Breast epithelium (tissue), 4 donors: ENCODE measurements around the gene PPARA. TPM values are rescaled to one million over a fixed set of nuclear protein-coding genes. Genes with fewer than 3 reads are reported as not detected.

Source experiments
- DNase-seq, 2 donors: peaks; one replicate each; pipeline ENCODE4 v3.0.0-alpha.2; 2019; ENCODE audit warnings: low spot score in 2 of 2
- H3K27ac ChIP-seq, 2 donors: fragments of 200-600 bp; sonication (generic) in 1 of 2; one replicate each; pipeline ENCODE4 v1.5.1; 2016 to 2019; ENCODE audit warnings: mild to moderate bottlenecking in 1 of 2
- H3K27me3 ChIP-seq, 2 donors: fragments of 200-600 bp; sonication (generic) in 1 of 2; one replicate each; pipeline versions ENCODE4 v1.5.1 to v1.6.0; 2017 to 2019; ENCODE audit warnings: control low read depth in 1 of 2, mild to moderate bottlenecking in 1 of 2
- H3K36me3 ChIP-seq: fragments of 200-600 bp; one replicate; pipeline ENCODE4 v1.5.1; 2019
- H3K4me1 ChIP-seq, 2 donors: fragments of 200-600 bp; sonication (generic); one replicate each; pipeline ENCODE4 v1.5.1; 2016 to 2019; ENCODE audit warnings: control low read depth in 1 of 2
- H3K4me3 ChIP-seq, 3 donors: fragments of 200-600 bp; sonication (generic); 1 replicate in 2 of 3; 2 replicates in 1 of 3; pipeline ENCODE4 v1.5.1; 2016 to 2019; ENCODE audit warnings: mild to moderate bottlenecking in 3 of 3, moderate library complexity in 2 of 3
- H3K9me3 ChIP-seq, 2 donors: fragments of 200-600 bp; sonication (generic) in 1 of 2; one replicate each; pipeline ENCODE4 v1.5.1; 2016 to 2019; ENCODE audit warnings: control low read depth in 1 of 2
- CTCF ChIP-seq, 3 donors: fragments of 450-650 bp; IDR thresholded peaks; one replicate each; pipeline ENCODE4 v1.5.1; 2016 to 2017; ENCODE audit warnings: antibody characterized with exemption in 3 of 3, mild to moderate bottlenecking in 3 of 3, moderate library complexity in 3 of 3
- POLR2A ChIP-seq: fragments of 450-650 bp; IDR thresholded peaks from one replicate; pipeline ENCODE4 v1.6.1; 2016; ENCODE audit warnings: antibody characterized with exemption, mild to moderate bottlenecking, moderate library complexity
- POLR2AphosphoS5 ChIP-seq, 3 donors: sonication (generic); formaldehyde crosslinking; IDR thresholded peaks; one replicate each; pipeline ENCODE4 v1.6.1; 2017; ENCODE audit warnings: antibody characterized with exemption in 3 of 3
- intact Hi-C: fragments of 100-400 bp; cut with DNase I; formaldehyde crosslinking; loops from one replicate; pipeline ENCODE4 v1.15.1; 2023; ENCODE audit warnings: low total_unique reads
- total RNA-seq, 3 donors: library from RNA; depleted of rRNA; stranded (reverse); fragments of >200 nt; gene quantifications; one replicate each; pipeline ENCODE4 v1.1.0, GENCODE V29; 2016

The PPARA gene
- total RNA-seq, 3 donors from 2014 or later, result 15.2 to 31.0 (median 22.3) TPM

DNA sequence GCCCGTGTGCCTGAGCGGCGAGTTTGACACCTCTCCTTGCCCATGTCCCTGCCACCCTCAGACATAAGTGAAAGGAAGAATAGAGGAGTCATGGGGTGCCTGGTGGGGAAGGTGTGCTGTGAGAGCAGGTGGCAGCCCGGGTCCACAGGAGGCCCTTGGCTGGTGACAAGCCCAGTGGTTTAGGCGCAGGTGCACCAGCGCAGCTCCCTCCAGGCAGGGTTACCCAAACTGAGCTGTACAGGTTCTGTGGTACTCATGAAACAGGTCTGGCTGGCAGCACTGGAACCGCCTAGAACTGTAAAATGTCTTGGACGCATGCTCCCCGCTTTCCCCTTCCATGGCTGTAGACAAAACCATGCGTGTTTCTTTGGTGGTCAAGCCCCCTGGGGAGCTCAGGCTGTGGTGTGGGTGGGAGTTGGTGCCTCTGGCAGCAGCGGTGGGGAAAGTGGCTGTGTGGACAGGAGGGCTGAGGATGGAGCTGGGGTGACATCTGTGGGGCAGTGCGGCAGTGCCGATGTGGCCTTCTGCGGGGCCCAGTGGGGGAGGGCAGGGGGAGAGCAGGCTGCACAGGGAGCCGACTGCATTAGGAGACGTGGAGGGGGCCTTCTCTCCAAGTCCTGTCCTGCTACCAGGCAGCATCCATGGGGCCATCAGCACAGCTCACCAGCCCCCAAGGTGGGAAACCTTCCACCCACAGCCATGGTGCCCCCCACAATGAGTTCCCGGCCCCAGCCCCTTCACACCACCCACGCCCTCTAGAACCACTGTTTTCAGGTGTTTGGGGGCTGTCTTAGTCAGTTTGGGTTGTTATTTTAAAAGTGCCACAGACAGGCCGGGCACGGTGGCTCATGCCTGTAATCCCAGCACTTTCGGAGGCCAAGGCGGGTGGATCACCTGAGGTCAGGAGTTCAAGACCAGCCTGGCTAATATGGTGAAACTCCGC, 140.8 kb downstream of the PPARA start:
- H3K27ac ChIP-seq, result no peak overlapping the region
- DNase-seq, result no peak
- H3K4me3 ChIP-seq, result no peak overlapping the region
- H3K27me3 ChIP-seq, result no peaks in the 10 kb centered on the region
- H3K9me3 ChIP-seq, result peaks cover 5 to 10% of the 10 kb centered on the region in 2 donors
- peaks cover 11% of the 10 kb centered on the region for H3K36me3 ChIP-seq
- intact Hi-C loops, result loop anchor here (10.0 kb wide), 2 partner anchors 156 to 296 kb away; no protein-coding TSS in a partner anchor
- no peaks in the 10 kb centered on the region for H3K4me1 ChIP-seq
- TF ChIP-seq CTCF (IDR thresholded peaks at IDR 0.05) (no peak), POLR2AphosphoS5 (IDR thresholded peaks at IDR 0.05) (no peak), POLR2A (no peak)

- H3K9me3 ChIP-seq, result peaks cover 5 to 10% of the 10 kb centered on the region in 2 donors
- H3K4me3 ChIP-seq, result no peak overlapping the region
- intact Hi-C loops, result loop anchor here (10.0 kb wide), 2 partner anchors 157 to 297 kb away; no protein-coding TSS in a partner anchor
- H3K27ac ChIP-seq, result peak overlapping the region in 1 of 2 donors; percentile 36
- H3K36me3 ChIP-seq, result peaks cover 11% of the 10 kb centered on the region
- no peaks in the 10 kb centered on the region for H3K27me3 ChIP-seq
- no peak for DNase-seq
- TF ChIP-seq POLR2A (no peak), CTCF (IDR thresholded peaks at IDR 0.05) (no peak), POLR2AphosphoS5 (IDR thresholded peaks at IDR 0.05) (no peak)
- H3K4me1 ChIP-seq, result peaks cover 0 to 3% of the 10 kb centered on the region in 2 donors
Measured at GRCh38 chr22:46292173-46292572, 141.8 kb downstream of the PPARA start.

GRCh38 chr22:46292732-46293131, 142.4 kb downstream of the PPARA start:
- Histone ChIP-seq H3K4me1 (peaks cover 0 to 3% of the 10 kb centered on the region in 2 donors), H3K9me3 (peaks cover 5 to 10% of the 10 kb centered on the region in 2 donors), H3K4me3 (no peak overlapping the region), H3K27ac (peak overlapping the region in 1 of 2 donors; percentile 52), H3K36me3 (peaks cover 11% of the 10 kb centered on the region), H3K27me3 (no peaks in the 10 kb centered on the region)
- TF ChIP-seq CTCF (IDR thresholded peaks at IDR 0.05) (no peak), POLR2A (no peak), POLR2AphosphoS5 (IDR thresholded peaks at IDR 0.05) (no peak)
- intact Hi-C loops, result loop anchor here (10.0 kb wide), 2 partner anchors 158 to 298 kb away; no protein-coding TSS in a partner anchor
- no peak for DNase-seq

Other genes starting within 250 kb of the PPARA start
- 1 to 10 TPM in 2 of 3 donors, not detected in 1; 2.2 to 2.9 TPM for gene WNT7B, start 173.4 kb upstream of the PPARA start, total RNA-seq
- 10 to 100 TPM in 2 of 3 donors, 1 to 10 TPM in 1; 7.5 to 16.6 (median 13.3) TPM for gene CDPF1, start 99.8 kb downstream of the PPARA start, total RNA-seq
- under 1 TPM in 1 of 3 donors, not detected in 2; 0.16 TPM for gene PKDREJ, start 112.8 kb downstream of the PPARA start, total RNA-seq
- 100 to 1,000 TPM in 1 of 3 donors, 10 to 100 TPM in 2; 55.6 to 115 (median 82.3) TPM for gene TTC38, start 117.5 kb downstream of the PPARA start, total RNA-seq
- under 1 TPM in 2 of 3 donors, not detected in 1; 0.29 to 0.48 TPM for gene GTSE1, start 146.3 kb downstream of the PPARA start, total RNA-seq
- gene TRMU, start 185.2 kb downstream of the PPARA start, total RNA-seq, result 10 to 100 TPM; 25.4 to 40.6 (median 37.6) TPM